Subcutaneous adipose tissue (tissue), 4 donors: ENCODE results near the gene NCL. TPM values are rescaled to one million over a fixed set of nuclear protein-coding genes. Genes with fewer than 3 reads are reported as not detected.

Experiments used
- total RNA-seq, 4 donors: library from RNA; depleted of rRNA; stranded (reverse); fragments of >200 nt; gene quantifications; one replicate each; pipeline ENCODE4 v1.1.0, GENCODE V29; 2016
- TF ChIP-seq, protein P1 (sequence below): fragments of 450-650 bp; IDR thresholded peaks from one replicate; pipeline ENCODE4 v1.5.1; 2016; ENCODE audit warnings: low read depth, mild to moderate bottlenecking, control low read depth, antibody characterized with exemption, moderate library complexity

The NCL gene, protein sequence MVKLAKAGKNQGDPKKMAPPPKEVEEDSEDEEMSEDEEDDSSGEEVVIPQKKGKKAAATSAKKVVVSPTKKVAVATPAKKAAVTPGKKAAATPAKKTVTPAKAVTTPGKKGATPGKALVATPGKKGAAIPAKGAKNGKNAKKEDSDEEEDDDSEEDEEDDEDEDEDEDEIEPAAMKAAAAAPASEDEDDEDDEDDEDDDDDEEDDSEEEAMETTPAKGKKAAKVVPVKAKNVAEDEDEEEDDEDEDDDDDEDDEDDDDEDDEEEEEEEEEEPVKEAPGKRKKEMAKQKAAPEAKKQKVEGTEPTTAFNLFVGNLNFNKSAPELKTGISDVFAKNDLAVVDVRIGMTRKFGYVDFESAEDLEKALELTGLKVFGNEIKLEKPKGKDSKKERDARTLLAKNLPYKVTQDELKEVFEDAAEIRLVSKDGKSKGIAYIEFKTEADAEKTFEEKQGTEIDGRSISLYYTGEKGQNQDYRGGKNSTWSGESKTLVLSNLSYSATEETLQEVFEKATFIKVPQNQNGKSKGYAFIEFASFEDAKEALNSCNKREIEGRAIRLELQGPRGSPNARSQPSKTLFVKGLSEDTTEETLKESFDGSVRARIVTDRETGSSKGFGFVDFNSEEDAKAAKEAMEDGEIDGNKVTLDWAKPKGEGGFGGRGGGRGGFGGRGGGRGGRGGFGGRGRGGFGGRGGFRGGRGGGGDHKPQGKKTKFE
- 100 to 1,000 TPM; 136 to 247 (median 197) TPM for total RNA-seq

DNA sequence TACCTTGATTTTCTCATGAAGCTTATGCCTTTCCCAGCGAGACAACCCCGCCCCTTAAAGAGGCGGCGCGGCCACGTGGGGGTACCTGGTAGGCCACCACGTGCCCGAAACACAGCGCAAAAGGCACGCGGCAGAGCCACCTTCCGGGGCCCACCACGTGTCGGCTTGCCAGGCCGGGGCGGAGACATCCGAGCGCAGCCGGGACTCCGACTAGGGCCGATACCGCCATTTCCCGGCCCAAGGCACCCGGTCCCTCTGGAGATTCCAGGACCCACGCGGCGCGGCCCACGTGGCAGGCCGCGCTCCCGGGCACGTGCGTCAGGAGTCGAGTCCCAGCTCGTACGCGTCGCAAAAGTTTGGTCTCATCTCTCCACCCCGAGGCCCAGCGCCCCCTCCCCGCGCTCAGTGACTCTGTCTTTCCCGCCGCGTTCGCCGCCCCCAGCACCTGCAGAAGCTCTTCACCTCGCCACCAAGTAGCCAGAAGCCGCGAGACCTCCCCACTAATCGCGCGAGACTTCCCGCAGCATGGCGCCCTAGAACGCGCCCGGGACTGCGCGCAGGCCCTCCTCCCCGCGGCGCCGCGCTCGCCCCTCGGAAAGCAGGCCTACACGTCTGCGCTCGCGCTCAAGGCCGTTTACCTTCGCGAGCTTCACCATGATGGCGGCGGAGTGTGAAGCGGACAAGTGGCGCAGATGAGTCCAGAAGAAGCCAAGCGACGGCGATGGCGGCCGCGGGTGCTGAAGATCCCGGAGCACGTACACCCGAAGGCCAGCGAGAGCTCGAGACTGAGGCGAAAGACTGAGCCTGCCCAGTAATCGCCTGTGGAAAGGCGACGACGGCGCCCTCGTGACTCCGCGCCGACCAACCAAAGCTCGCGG, at the start of gene NCL:
Gene NCL, minus strand, starts transcription at position 787 of the 878 bp plus-strand sequence. Its CDS starts 131 bp downstream, at position 656.
- TF ChIP-seq, protein P1, sequence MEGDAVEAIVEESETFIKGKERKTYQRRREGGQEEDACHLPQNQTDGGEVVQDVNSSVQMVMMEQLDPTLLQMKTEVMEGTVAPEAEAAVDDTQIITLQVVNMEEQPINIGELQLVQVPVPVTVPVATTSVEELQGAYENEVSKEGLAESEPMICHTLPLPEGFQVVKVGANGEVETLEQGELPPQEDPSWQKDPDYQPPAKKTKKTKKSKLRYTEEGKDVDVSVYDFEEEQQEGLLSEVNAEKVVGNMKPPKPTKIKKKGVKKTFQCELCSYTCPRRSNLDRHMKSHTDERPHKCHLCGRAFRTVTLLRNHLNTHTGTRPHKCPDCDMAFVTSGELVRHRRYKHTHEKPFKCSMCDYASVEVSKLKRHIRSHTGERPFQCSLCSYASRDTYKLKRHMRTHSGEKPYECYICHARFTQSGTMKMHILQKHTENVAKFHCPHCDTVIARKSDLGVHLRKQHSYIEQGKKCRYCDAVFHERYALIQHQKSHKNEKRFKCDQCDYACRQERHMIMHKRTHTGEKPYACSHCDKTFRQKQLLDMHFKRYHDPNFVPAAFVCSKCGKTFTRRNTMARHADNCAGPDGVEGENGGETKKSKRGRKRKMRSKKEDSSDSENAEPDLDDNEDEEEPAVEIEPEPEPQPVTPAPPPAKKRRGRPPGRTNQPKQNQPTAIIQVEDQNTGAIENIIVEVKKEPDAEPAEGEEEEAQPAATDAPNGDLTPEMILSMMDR, result no peak

DNA sequence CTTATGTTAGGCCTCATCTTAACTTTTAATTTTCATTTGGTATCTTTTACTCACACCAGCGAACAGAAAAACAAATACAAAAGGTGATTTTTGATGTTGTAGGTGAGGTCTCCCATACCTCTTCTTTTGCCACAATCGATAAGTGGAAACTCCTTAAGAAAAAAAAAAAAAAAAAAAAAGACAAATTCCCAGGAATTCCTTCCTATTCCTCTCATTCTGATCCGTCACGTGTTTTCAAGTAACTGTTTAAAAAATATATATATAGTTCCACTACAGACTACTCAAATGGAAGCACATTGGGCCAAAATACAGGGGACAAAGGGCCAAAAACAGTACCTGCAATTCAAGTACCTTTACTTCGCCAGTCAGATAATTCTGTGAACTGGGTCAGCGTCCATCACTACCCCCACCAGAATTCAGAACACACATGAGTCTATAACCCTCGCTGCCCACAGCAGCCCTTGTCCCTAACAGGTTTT, 49.5 kb upstream of the NCL start:
- TF ChIP-seq, protein P1, result no peak

DNA sequence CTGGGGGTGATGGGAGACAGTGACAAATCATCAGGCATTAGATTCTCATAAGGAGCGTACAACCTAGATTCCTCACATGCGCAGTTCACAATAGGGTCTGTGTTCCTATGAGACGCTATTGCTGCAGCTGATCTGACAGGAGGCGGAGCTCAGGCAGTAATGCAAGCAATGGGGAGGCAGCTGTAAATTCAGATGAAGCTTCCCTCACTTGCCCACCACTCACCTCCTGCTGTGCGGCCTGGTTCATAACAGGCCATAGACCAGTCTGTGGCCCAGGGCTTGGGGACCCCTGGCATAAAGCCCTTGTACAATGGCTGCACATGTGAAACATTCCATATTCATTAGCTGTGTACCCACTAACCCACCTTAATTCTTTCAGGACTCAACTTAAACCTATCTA, 47.9 kb upstream of the NCL start:
- TF ChIP-seq, protein P1, result no peak

DNA sequence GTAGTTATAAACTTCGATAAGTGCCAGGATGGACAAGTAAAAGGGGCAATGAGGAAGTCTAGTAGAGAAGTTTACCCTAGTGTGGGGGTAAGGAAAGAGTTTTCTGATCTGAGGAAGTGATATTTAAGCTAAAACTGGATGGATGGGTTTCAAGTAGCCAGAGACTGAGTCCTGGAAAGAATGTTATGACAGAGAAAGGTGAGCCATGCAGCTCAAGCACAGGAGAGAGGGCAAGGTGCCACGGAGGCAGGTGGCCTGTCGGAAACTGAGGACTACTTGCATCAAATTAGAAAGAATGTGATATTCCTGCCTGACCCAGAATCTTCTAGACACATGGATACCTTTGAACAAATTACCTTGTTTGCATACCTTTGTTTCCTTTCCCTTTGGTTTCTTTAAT, 39.5 kb upstream of the NCL start:
- TF ChIP-seq, protein P1, result no peak

DNA sequence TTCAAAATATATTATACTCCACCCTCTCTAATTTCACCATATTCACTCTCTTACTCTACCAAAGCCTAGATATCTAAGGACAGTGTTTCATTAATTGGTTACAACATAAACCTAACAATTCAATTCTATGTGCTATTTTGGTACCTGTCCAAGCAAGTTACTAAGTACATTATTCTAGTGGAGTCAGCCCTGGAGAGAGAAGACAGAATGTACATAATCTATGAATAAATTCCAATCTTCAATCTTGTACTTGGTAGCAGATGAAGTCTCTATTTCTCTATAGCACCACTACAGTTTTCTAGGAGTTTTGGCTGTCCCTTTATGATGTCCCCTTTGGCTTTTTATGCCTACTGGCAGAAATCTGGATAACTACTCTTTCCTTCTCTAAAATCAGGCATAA, 38.3 kb upstream of the NCL start:
- TF ChIP-seq, protein P1, result no peak

DNA sequence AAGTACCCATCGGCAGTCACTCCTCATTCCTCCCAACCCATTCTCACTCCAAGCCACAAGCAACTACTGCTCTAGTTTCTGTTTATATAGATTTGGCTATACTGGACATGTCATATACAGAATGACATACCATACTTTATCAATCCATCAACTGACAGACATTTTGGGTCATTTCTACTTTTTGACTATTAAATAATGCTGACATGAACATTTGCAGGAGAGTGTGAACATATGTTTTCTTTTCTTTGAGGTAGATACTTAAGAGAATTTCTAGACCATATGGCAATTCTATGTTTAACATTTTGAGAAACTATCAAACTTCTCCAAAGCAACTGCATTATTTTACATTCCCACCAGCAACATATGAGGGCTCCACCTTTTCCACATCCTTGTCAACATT, 33.4 kb upstream of the NCL start:
- TF ChIP-seq, protein P1, result no peak

DNA sequence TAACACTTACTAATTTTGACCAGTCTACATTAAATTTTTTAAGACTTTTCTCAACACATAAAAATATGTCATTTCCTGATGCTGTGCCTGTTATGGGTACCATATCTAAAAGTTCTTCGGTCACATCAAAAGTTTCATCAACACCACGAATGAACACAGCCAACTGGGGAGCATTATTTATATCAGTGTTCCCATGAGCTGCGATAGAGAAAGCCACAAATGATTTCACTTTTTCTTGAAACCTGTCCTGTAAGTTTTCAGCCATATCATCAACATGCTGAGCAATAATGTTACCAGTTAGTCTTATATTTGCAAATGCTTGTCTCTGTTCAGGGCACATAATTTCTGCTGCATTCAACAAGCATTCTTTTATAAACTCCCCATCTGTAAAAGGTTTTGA, 30.4 kb upstream of the NCL start:
- TF ChIP-seq, protein P1, result no peak
